ENCODE results near the gene VAPB. TPM values are rescaled to one million over a fixed set of nuclear protein-coding genes. Genes with fewer than 3 reads are reported as not detected.
"Not testable (repeated sequence)": the region's sequence is repeated elsewhere in the genome, so short reads cannot be mapped to it uniquely, and the experiment has no call there.

VAPB gene
- polyA plus RNA-seq, 3 donors, result 13.0 to 22.6 (median 20.0) TPM

GRCh38 chr20:58402305-58402704 is 13.3 kb downstream of the VAPB start:
- 80 to 95% (median 86%) methylated on average over 5 of the region's 5 CpGs for WGBS, 3 donors

GRCh38 chr20:58402827-58403226 is 13.8 kb downstream of the VAPB start:
- no peak overlapping the region for H3K27ac ChIP-seq (ENCODE audit: low read depth, low read length)
- 90 to 96% (median 91%) methylated on average over 5 of the region's 5 CpGs for WGBS, 3 donors

More at GRCh38 chr20:58402305-58402704, 13.3 kb downstream of the VAPB start:
- no peak overlapping the region for H3K27ac ChIP-seq (ENCODE audit: low read depth, low read length)

- WGBS, 3 donors, result 90 to 96% (median 92%) methylated on average over 3 of the region's 3 CpGs
- H3K27ac ChIP-seq (ENCODE audit: low read depth, low read length), result no peak overlapping the region
Measured at GRCh38 chr20:58403272-58403671, 14.2 kb downstream of the VAPB start.

- H3K27ac ChIP-seq (ENCODE audit: low read depth, low read length), result no peak overlapping the region
- 84 to 86% (median 85%) methylated on average over 10 to 11 of the region's 11 CpGs for WGBS, 3 donors
Measured at GRCh38 chr20:58405504-58406291, 16.7 kb downstream of the VAPB start.

- 51 to 66% (median 65%) methylated on average over 4 of the region's 4 CpGs for WGBS, 3 donors
- H3K27ac ChIP-seq (ENCODE audit: low read depth, low read length), result no peak overlapping the region
Measured at GRCh38 chr20:58406422-58407001, 17.5 kb downstream of the VAPB start.

- 15 to 34% (median 23%) methylated on average over 4 of the region's 4 CpGs for WGBS, 3 donors
Measured at GRCh38 chr20:58407201-58407873, 18.3 kb downstream of the VAPB start.

GRCh38 chr20:58407966-58408557 is 19.0 kb downstream of the VAPB start:
- WGBS, 3 donors, result 30 to 53% (median 52%) methylated on average over 2 of the region's 2 CpGs
- no peak overlapping the region for H3K27ac ChIP-seq (ENCODE audit: low read depth, low read length)

More at GRCh38 chr20:58407201-58407873, 18.3 kb downstream of the VAPB start:
- no peak overlapping the region for H3K27ac ChIP-seq (ENCODE audit: low read depth, low read length)

GRCh38 chr20:58408603-58409246 is 19.7 kb downstream of the VAPB start:
- H3K27ac ChIP-seq (ENCODE audit: low read depth, low read length), result no peak overlapping the region
- WGBS, 3 donors, result 30 to 51% (median 50%) methylated on average over 3 of the region's 3 CpGs

- 96 to 100% (median 97%) methylated on average over 3 to 31 of the region's 35 CpGs for WGBS, 3 donors
- H3K27ac ChIP-seq (ENCODE audit: low read depth, low read length), result not testable (repeated sequence)
Measured at GRCh38 chr20:58414216-58414615, 25.2 kb downstream of the VAPB start.

GRCh38 chr20:58414786-58415185 is 25.8 kb downstream of the VAPB start:
- H3K27ac ChIP-seq (ENCODE audit: low read depth, low read length), result not testable (repeated sequence)
- WGBS, 3 donors, result 96 to 100% (median 99%) methylated on average over 8 to 26 of the region's 26 CpGs

GRCh38 chr20:58416057-58416456 is 27.0 kb downstream of the VAPB start:
- no peak overlapping the region for H3K27ac ChIP-seq (ENCODE audit: low read depth, low read length)
- 79 to 97% (median 94%) methylated on average over 1 of the region's 1 CpG for WGBS, 3 donors

GRCh38 chr20:58416835-58417234 is 27.8 kb downstream of the VAPB start:
- WGBS, 3 donors, result 65 to 73% (median 66%) methylated on average over 2 of the region's 2 CpGs
- H3K27ac ChIP-seq (ENCODE audit: low read depth, low read length), result no peak overlapping the region

GRCh38 chr20:58417438-58417837 is 28.4 kb downstream of the VAPB start:
- 94 to 97% (median 97%) methylated on average over 3 of the region's 3 CpGs for WGBS, 3 donors
- H3K27ac ChIP-seq (ENCODE audit: low read depth, low read length), result no peak overlapping the region

- WGBS, 3 donors, result 77 to 92% (median 84%) methylated on average over 5 of the region's 5 CpGs
- no peak overlapping the region for H3K27ac ChIP-seq (ENCODE audit: low read depth, low read length)
Measured at GRCh38 chr20:58418949-58419748, 30.1 kb downstream of the VAPB start.

- no peak overlapping the region for H3K27ac ChIP-seq (ENCODE audit: low read depth, low read length)
- WGBS, 3 donors, result 84 to 88% (median 86%) methylated on average over 5 of the region's 5 CpGs
Measured at GRCh38 chr20:58420798-58421496, 31.9 kb downstream of the VAPB start.

- 58 to 89% (median 83%) methylated on average over 1 of the region's 1 CpG for WGBS, 3 donors
- no peak overlapping the region for H3K27ac ChIP-seq (ENCODE audit: low read depth, low read length)
Measured at GRCh38 chr20:58421497-58421850, 32.4 kb downstream of the VAPB start.

GRCh38 chr20:58424218-58424969 is 35.4 kb downstream of the VAPB start:
- H3K27ac ChIP-seq (ENCODE audit: low read depth, low read length), result no peak overlapping the region
- 84 to 92% (median 87%) methylated on average over 6 of the region's 6 CpGs for WGBS, 3 donors
